ENCODE results near the gene TMCC2. TPM values are rescaled to one million over a fixed set of nuclear protein-coding genes. Genes with fewer than 3 reads are reported as not detected.
A peak's percentile ranks its signal among the peaks of the same experiment; 100 is the strongest.

Gene TMCC2
- total and polyA plus RNA-seq, 2 donors from 2014 or later = 1.3 to 3.5 TPM

GRCh38 chr1:205287076-205287475 lies 59.3 kb downstream of the TMCC2 start:
- no peaks in the 10 kb centered on the region for H3K27me3 ChIP-seq (ENCODE audit: control insufficient read depth, insufficient read depth, low read length)
- no peak overlapping the region for H3K4me3 ChIP-seq (ENCODE audit: low read length in 3 of 3)
- peaks cover 6 to 37% (median 34%) of the 10 kb centered on the region in 3 donors for H3K4me1 ChIP-seq (ENCODE audit: control insufficient read depth in 2 of 3, insufficient read depth in 2 of 3, low read depth in 1 of 3, low read length in 3 of 3)
- H3K9me3 ChIP-seq (ENCODE audit: control insufficient read depth in 2 of 3, insufficient read depth in 1 of 3, low read length in 3 of 3) = no peaks in the 10 kb centered on the region
- no peaks in the 10 kb centered on the region for H3K36me3 ChIP-seq (ENCODE audit: control insufficient read depth in 2 of 3, insufficient read depth in 3 of 3, low read length in 3 of 3)
- FAIRE-seq = no peak
- intact Hi-C loops (cut with DNase I) = no loop called here
- no peak overlapping the region for H3K27ac ChIP-seq (ENCODE audit: low read depth in 2 of 2, low read length in 2 of 2)
- no peak for TF ChIP-seq CTCF (IDR thresholded peaks at IDR 0.05; ENCODE audit: borderline replicate concordance, extremely low read depth, insufficient read depth)
- peak overlapping the region in 1 of 3 donors; percentile 77 for H3K9ac ChIP-seq (ENCODE audit: low read length in 3 of 3)
- no peak for DNase-seq

- peak in 1 of 5 donors; percentile 49 for DNase-seq
- TF ChIP-seq CTCF (IDR thresholded peaks at IDR 0.05; ENCODE audit: borderline replicate concordance, extremely low read depth, insufficient read depth) = no peak
- Histone ChIP-seq H3K27me3 (ENCODE audit: control insufficient read depth, insufficient read depth, low read length) (no peaks in the 10 kb centered on the region), H3K27ac (ENCODE audit: low read depth in 2 of 2, low read length in 2 of 2) (peak overlapping the region in 1 of 2 donors; percentile 65), H3K9me3 (ENCODE audit: control insufficient read depth in 2 of 3, insufficient read depth in 1 of 3, low read length in 3 of 3) (no peaks in the 10 kb centered on the region), H3K36me3 (ENCODE audit: control insufficient read depth in 2 of 3, insufficient read depth in 3 of 3, low read length in 3 of 3) (no peaks in the 10 kb centered on the region), H3K4me1 (ENCODE audit: control insufficient read depth in 2 of 3, insufficient read depth in 2 of 3, low read depth in 1 of 3, low read length in 3 of 3) (peaks cover 6 to 37% (median 34%) of the 10 kb centered on the region in 3 donors), H3K4me3 (ENCODE audit: low read length in 3 of 3) (no peak overlapping the region), H3K9ac (ENCODE audit: low read length in 3 of 3) (no peak overlapping the region)
- no peak for FAIRE-seq
- intact Hi-C loops (cut with DNase I) = no loop called here
Measured at GRCh38 chr1:205287767-205288559, 60.2 kb downstream of the TMCC2 start.

- TF ChIP-seq CTCF (IDR thresholded peaks at IDR 0.05; ENCODE audit: borderline replicate concordance, extremely low read depth, insufficient read depth) = no peak
- no peak for FAIRE-seq
- intact Hi-C loops (cut with DNase I) = no loop called here
- H3K27ac ChIP-seq (ENCODE audit: low read depth in 2 of 2, low read length in 2 of 2) = no peak overlapping the region
- DNase-seq = no peak
- H3K4me3 ChIP-seq (ENCODE audit: low read length in 3 of 3) = no peak overlapping the region
- H3K27me3 ChIP-seq (ENCODE audit: control insufficient read depth, insufficient read depth, low read length) = no peaks in the 10 kb centered on the region
- no peak overlapping the region for H3K9ac ChIP-seq (ENCODE audit: low read length in 3 of 3)
- peaks cover 0 to 36% (median 30%) of the 10 kb centered on the region in 3 donors for H3K4me1 ChIP-seq (ENCODE audit: control insufficient read depth in 2 of 3, insufficient read depth in 2 of 3, low read depth in 1 of 3, low read length in 3 of 3)
- H3K9me3 ChIP-seq (ENCODE audit: control insufficient read depth in 2 of 3, insufficient read depth in 1 of 3, low read length in 3 of 3) = no peaks in the 10 kb centered on the region
- no peaks in the 10 kb centered on the region for H3K36me3 ChIP-seq (ENCODE audit: control insufficient read depth in 2 of 3, insufficient read depth in 3 of 3, low read length in 3 of 3)
Measured at GRCh38 chr1:205291596-205291995, 63.9 kb downstream of the TMCC2 start.
